ENCODE data around the gene MYO7A. TPM values are rescaled to one million over a fixed set of nuclear protein-coding genes. Genes with fewer than 3 reads are reported as not detected.

The MYO7A gene
- total RNA-seq, 1 experiment from 2014 or later, result 2.5 TPM

GRCh38 chr11:77154381-77155081 is 26.5 kb downstream of the MYO7A start:
- ATAC-seq, result no peak
- Mint-ChIP-seq H3K4me1 (peaks cover 4% of the 10 kb centered on the region; the same call in 1 of the 2 replicates), H3K9me3 (no peaks in the 10 kb centered on the region), H3K27me3 (ENCODE audit: low read depth) (no peaks in the 10 kb centered on the region), H3K36me3 (no peaks in the 10 kb centered on the region), H3K27ac (no peak overlapping the region), H3K4me3 (no peak overlapping the region)
- no peak for TF ChIP-seq IRF1 (CRISPR knock-in tag; IDR thresholded peaks at IDR 0.05)
- TF ChIP-seq ZNF512 (CRISPR knock-in tag; IDR thresholded peaks at IDR 0.05; ENCODE audit: borderline replicate concordance), result no peak
- no peak for TF ChIP-seq TCF7 (CRISPR knock-in tag; IDR thresholded peaks at IDR 0.05; ENCODE audit: low read depth)
- TF ChIP-seq SMAD3 (CRISPR knock-in tag; IDR thresholded peaks at IDR 0.05; ENCODE audit: borderline replicate concordance), result no peak
- TF ChIP-seq FOXJ3 (CRISPR knock-in tag; IDR thresholded peaks at IDR 0.05; ENCODE audit: borderline replicate concordance), result no peak
- no peak for TF ChIP-seq ELF4 (CRISPR knock-in tag; IDR thresholded peaks at IDR 0.05; ENCODE audit: low read depth)
- CTCF ChIA-PET, result interaction anchor here (1.7 kb wide), 1 partner anchor 27 kb away, joined by 5 read pairs; no protein-coding TSS in a partner anchor
- POLR2A ChIA-PET, result no interaction called here
- no peak for DNase-seq (ENCODE audit: low spot score)

GRCh38 chr11:77155082-77155475 is 27.0 kb downstream of the MYO7A start:
- Mint-ChIP-seq H3K9me3 (no peaks in the 10 kb centered on the region), H3K4me1 (peaks cover 3% of the 10 kb centered on the region; the same call in 1 of the 2 replicates), H3K4me3 (no peak overlapping the region), H3K36me3 (no peaks in the 10 kb centered on the region), H3K27me3 (ENCODE audit: low read depth) (no peaks in the 10 kb centered on the region), H3K27ac (no peak overlapping the region)
- POLR2A ChIA-PET, result no interaction called here
- CTCF ChIA-PET, result interaction anchor here (0.6 kb wide), 1 partner anchor 73 kb away, joined by 3 read pairs; no protein-coding TSS in a partner anchor
- ATAC-seq (no peak), DNase-seq (ENCODE audit: low spot score) (no peak)
- TF ChIP-seq ZNF232 (CRISPR knock-in tag; IDR thresholded peaks at IDR 0.05), result no peak

- no peaks in the 10 kb centered on the region for H3K9me3 Mint-ChIP-seq
- ATAC-seq, result no peak
- TF ChIP-seq PRRX2 (CRISPR knock-in tag; IDR thresholded peaks at IDR 0.05) (no peak), TEAD1 (CRISPR knock-in tag; IDR thresholded peaks at IDR 0.05) (no peak), HMGA2 (CRISPR knock-in tag; IDR thresholded peaks at IDR 0.05) (no peak), NFATC4 (CRISPR knock-in tag; IDR thresholded peaks at IDR 0.05) (no peak), USF1 (CRISPR knock-in tag; IDR thresholded peaks at IDR 0.05) (no peak), AR (CRISPR knock-in tag; IDR thresholded peaks at IDR 0.05) (no peak), STAT6 (CRISPR knock-in tag; conservative IDR thresholded peaks at IDR 0.05; ENCODE audit: low read depth) (no peak), SMAD3 (CRISPR knock-in tag; IDR thresholded peaks at IDR 0.05; ENCODE audit: borderline replicate concordance) (no peak), EMX1 (CRISPR knock-in tag; IDR thresholded peaks at IDR 0.05) (no peak), ZNF512 (CRISPR knock-in tag; IDR thresholded peaks at IDR 0.05; ENCODE audit: borderline replicate concordance) (no peak), ZNF121 (CRISPR knock-in tag; IDR thresholded peaks at IDR 0.05) (no peak), ZNF219 (CRISPR knock-in tag; IDR thresholded peaks at IDR 0.05; ENCODE audit: borderline replicate concordance) (no peak), IRF1 (CRISPR knock-in tag; IDR thresholded peaks at IDR 0.05) (no peak)
- no peaks in the 10 kb centered on the region for H3K36me3 Mint-ChIP-seq
- no peak for DNase-seq (ENCODE audit: low spot score)
- H3K27me3 Mint-ChIP-seq (ENCODE audit: low read depth), result no peaks in the 10 kb centered on the region
- H3K4me1 Mint-ChIP-seq, result no peaks in the 10 kb centered on the region
- POLR2A ChIA-PET, result interaction anchor here (1.1 kb wide), 1 partner anchor 11 kb away, joined by 3 read pairs; no protein-coding TSS in a partner anchor
- H3K4me3 Mint-ChIP-seq, result no peak overlapping the region
- CTCF ChIA-PET, result interaction anchor here (0.6 kb wide), 1 partner anchor 72 kb away, joined by 3 read pairs; no protein-coding TSS in a partner anchor
- no peak overlapping the region for H3K27ac Mint-ChIP-seq
Observed at GRCh38 chr11:77155556-77156130, 27.6 kb downstream of the MYO7A start.
